CD4-positive, alpha-beta T cell (primary cell): ENCODE data around the gene IGSF8. TPM values are rescaled to one million over a fixed set of nuclear protein-coding genes. Genes with fewer than 3 reads are reported as not detected.

Experiments used
- ATAC-seq: fragments of 200-7000 bp; cut with Tn5 transposase; one replicate; pipeline ENCODE4 v1.10.0; 2022; ENCODE audit warnings: mild to moderate bottlenecking; ENCODE audit not compliant: poor library complexity
- CTCF ChIA-PET: fragments of 350-600 bp; sonication (Branson Sonifier 250); formaldehyde crosslinking; loops from one replicate; lab custom pipeline; 2021; ENCODE audit warnings: antibody characterized with exemption, inconsistent platforms; lab: Charles Lee
- POLR2A ChIA-PET: fragments of 350-600 bp; sonication (Branson Sonifier 250); formaldehyde crosslinking; loops from one replicate; lab custom pipeline; 2021; ENCODE audit warnings: antibody characterized with exemption, inconsistent platforms; lab: Charles Lee
- DNase-seq, 14 experiments: peaks; one replicate each; pipeline ENCODE4 v3.0.0-alpha.2; 2013 to 2020; ENCODE audit warnings: mixed read lengths in 2 of 14
- H3K27ac ChIP-seq, 2 donors: one replicate each; pipeline versions ENCODE4 v1.5.1 to v1.7.0; 2013; ENCODE audit warnings: low read length in 2 of 2, low read depth in 1 of 2, mild to moderate bottlenecking in 1 of 2
- H3K27me3 ChIP-seq, 2 experiments: 1 replicate in 1 of 2; 2 replicates in 1 of 2; pipeline versions ENCODE4 v1.6.1 to v1.7.0; 2013; ENCODE audit warnings: low read length in 2 of 2, control low read depth in 1 of 2, mild to moderate bottlenecking in 1 of 2, moderate library complexity in 1 of 2; ENCODE audit not compliant: insufficient read depth in 2 of 2, control insufficient read depth in 1 of 2
- H3K36me3 ChIP-seq: one replicate; pipeline ENCODE4 v1.6.1; 2013; ENCODE audit warnings: low read length, control low read depth; ENCODE audit not compliant: insufficient read depth
- H3K4me1 ChIP-seq: one replicate; pipeline ENCODE4 v1.6.1; 2013; ENCODE audit warnings: low read length, control low read depth; ENCODE audit not compliant: insufficient read depth
- H3K4me3 ChIP-seq: one replicate; pipeline ENCODE4 v1.5.1; 2013; ENCODE audit warnings: mild to moderate bottlenecking, low read length, moderate library complexity
- H3K9me3 ChIP-seq, 2 experiments: 1 replicate in 1 of 2; 2 replicates in 1 of 2; pipeline versions ENCODE4 v1.6.1 to v1.7.0; 2013; ENCODE audit warnings: low read length in 2 of 2, mild to moderate bottlenecking in 2 of 2, control low read depth in 1 of 2, moderate library complexity in 1 of 2; ENCODE audit not compliant: control insufficient read depth in 1 of 2, insufficient read depth in 1 of 2
- H3K27ac Mint-ChIP-seq: one replicate; pipeline ENCODE4 v1.8.0; 2020; ENCODE audit warnings: mixed read lengths
- H3K27me3 Mint-ChIP-seq: one replicate; pipeline ENCODE4 v1.8.0; 2021; ENCODE audit warnings: mixed read lengths
- H3K36me3 Mint-ChIP-seq: one replicate; pipeline ENCODE4 v1.8.0; 2021; ENCODE audit warnings: low read depth, mixed read lengths
- H3K4me1 Mint-ChIP-seq: one replicate; pipeline ENCODE4 v1.8.0; 2021; ENCODE audit warnings: low read depth, mixed read lengths
- H3K4me3 Mint-ChIP-seq: one replicate; pipeline ENCODE4 v1.8.0; 2020; ENCODE audit warnings: mild to moderate bottlenecking, mixed read lengths
- H3K9me3 Mint-ChIP-seq: one replicate; pipeline ENCODE4 v1.8.0; 2020; ENCODE audit warnings: mixed read lengths
- CTCF ChIP-seq: fragments of 200-600 bp; IDR thresholded peaks from one replicate; pipeline ENCODE4 v1.8.0; 2022; ENCODE audit warnings: antibody characterized with exemption, mild to moderate bottlenecking
- intact Hi-C, 2 experiments: fragments of 100-400 bp; cut with DNase I in 1 of 2; cut with micrococcal nuclease in 1 of 2; formaldehyde crosslinking; loops; one replicate each; pipeline versions ENCODE4 v1.15.1 to v1.9.0; 2023 to 2025; cut with DNase I, micrococcal nuclease
- total RNA-seq, 174 experiments: library from RNA in 2 of 174; stranded (reverse) in 2 of 174; gene quantifications; one replicate each; pipeline ENCODE4 v1.2.3 and lab custom pipeline; 2021 to 2026

The IGSF8 gene
- total RNA-seq, 2 experiments from 2014 or later = 33.1 to 33.7 TPM

DNA sequence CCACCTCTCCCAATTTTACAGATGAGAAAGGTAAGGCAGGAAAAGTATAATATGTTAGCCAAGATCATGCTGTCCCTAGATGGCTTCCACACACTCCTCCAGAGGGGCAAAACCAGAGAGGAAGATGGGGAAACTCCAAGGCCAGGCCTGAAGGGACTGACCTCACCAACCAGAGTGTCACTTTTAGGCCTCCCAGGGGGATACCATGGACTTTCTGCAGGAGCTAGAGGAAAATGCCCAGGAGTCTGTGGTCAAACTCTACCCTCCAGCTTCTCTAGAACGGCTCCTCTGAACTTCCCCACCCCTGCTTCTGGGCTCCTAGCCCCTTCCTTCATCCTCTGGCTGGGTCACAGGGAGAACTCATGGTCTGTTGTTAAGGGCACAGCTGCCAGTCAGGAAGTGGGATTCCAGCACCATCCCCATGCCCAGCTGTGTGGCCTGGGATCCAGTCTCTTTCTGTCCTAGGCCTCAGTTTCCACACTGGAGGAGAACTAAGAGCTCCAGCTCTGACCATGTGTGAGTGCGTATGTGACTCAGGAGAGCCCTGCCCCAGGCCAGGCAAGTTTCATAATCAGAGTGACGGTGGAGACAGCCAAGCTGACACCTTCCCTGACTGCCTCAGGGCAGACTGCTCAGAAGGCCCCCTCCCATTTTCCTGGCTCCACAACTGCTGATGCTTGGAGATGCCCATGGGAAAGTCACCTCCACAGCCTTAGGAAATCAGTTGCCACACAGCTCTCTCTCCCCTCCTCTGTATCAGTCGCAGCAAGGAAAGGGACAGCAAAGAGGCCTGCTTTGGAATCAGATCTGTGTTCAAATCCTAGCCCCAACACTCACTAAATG lies 1.9 kb downstream of the IGSF8 start:
- H3K9me3 ChIP-seq = no peaks in the 10 kb centered on the region
- Mint-ChIP-seq H3K27ac (peak overlapping the region; percentile 88), H3K9me3 (no peaks in the 10 kb centered on the region), H3K27me3 (no peaks in the 10 kb centered on the region), H3K36me3 (peaks cover 59% of the 10 kb centered on the region), H3K4me1 (peaks cover 63% of the 10 kb centered on the region), H3K4me3 (peak overlapping the region; percentile 91)
- no peaks in the 10 kb centered on the region for H3K27me3 ChIP-seq
- ChIA-PET CTCF (interaction anchor here (0.5 to 4.7 kb wide), 2 partner anchors 11 to 942 kb away, joined by 3 to 33 read pairs; partner anchors contain the start of gene TSTD1), POLR2A (interaction anchor here (0.7 to 3.6 kb wide), 5 partner anchors 10 to 18 kb away, joined by 3 to 23 read pairs (median 3); no protein-coding TSS in a partner anchor)
- DNase-seq (peak in 2 of 14 experiments; percentile 45 to 60), ATAC-seq (no peak)
- H3K27ac ChIP-seq = no peak overlapping the region
- TF ChIP-seq CTCF = no peak
- peak overlapping the region; percentile 91 for H3K4me3 ChIP-seq
- intact Hi-C loops = loop anchor here in 1 of 2 experiments (5.0 kb wide), 6 partner anchors 64 to 1301 kb away; partner anchors contain the start of genes COPA, DUSP23, NCSTN and PEA15
- peaks cover 72% of the 10 kb centered on the region for H3K4me1 ChIP-seq
- H3K36me3 ChIP-seq = peaks cover 38% of the 10 kb centered on the region

- intact Hi-C loops = loop anchor here in 1 of 2 experiments (5.0 kb wide), 6 partner anchors 63 to 1302 kb away; partner anchors contain the start of genes COPA, DUSP23, NCSTN and PEA15
- peaks cover 62% of the 10 kb centered on the region for H3K4me1 ChIP-seq
- no peak overlapping the region for H3K27ac ChIP-seq
- no peak for ATAC-seq
- no peaks in the 10 kb centered on the region for H3K27me3 ChIP-seq
- Mint-ChIP-seq H3K4me3 (peak overlapping the region; percentile 74), H3K36me3 (peaks cover 68% of the 10 kb centered on the region), H3K27me3 (no peaks in the 10 kb centered on the region), H3K4me1 (peaks cover 57% of the 10 kb centered on the region), H3K9me3 (no peaks in the 10 kb centered on the region), H3K27ac (peak overlapping the region; percentile 88)
- H3K9me3 ChIP-seq = no peaks in the 10 kb centered on the region
- H3K36me3 ChIP-seq = peaks cover 48% of the 10 kb centered on the region
- H3K4me3 ChIP-seq = no peak overlapping the region
- ChIA-PET POLR2A (interaction anchor here (0.9 to 3.6 kb wide), 4 partner anchors 9 to 17 kb away, joined by 3 to 23 read pairs (median 4); no protein-coding TSS in a partner anchor), CTCF (interaction anchor here (4.7 kb wide), 1 partner anchor 10 kb away, joined by 33 read pairs; no protein-coding TSS in a partner anchor)
- TF ChIP-seq CTCF = no peak
- no peak for DNase-seq
Measured at GRCh38 chr1:160095382-160096105, 2.9 kb downstream of the IGSF8 start.

DNA sequence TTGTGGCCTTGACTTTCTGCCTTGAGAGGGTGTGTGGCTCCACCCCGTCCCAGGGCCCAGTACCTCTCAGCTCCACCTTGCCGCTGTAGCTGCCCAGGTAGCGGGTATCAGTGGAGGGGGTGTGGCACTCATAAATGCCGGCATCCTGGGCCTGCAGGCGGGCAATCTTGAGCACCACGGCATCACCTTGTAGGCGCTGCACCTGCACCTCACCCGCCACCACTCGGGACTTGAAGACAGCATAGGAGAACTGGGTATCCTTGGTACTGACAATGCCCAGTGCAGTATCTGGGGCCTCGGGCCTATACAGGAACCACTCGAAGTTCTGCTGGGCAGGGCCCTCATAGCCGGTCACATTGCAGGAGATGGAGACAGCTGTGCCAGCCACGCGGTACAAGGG lies 3.6 kb downstream of the IGSF8 start:
- peaks cover 76% of the 10 kb centered on the region for H3K36me3 Mint-ChIP-seq
- no peaks in the 10 kb centered on the region for H3K9me3 Mint-ChIP-seq
- ChIA-PET POLR2A (no interaction called here), CTCF (interaction anchor here (4.7 kb wide), 1 partner anchor 9 kb away, joined by 33 read pairs; no protein-coding TSS in a partner anchor)
- Histone ChIP-seq H3K27me3 (no peaks in the 10 kb centered on the region), H3K4me3 (no peak overlapping the region), H3K27ac (no peak overlapping the region), H3K4me1 (peaks cover 57% of the 10 kb centered on the region), H3K9me3 (no peaks in the 10 kb centered on the region), H3K36me3 (peaks cover 55% of the 10 kb centered on the region)
- DNase-seq (no peak), ATAC-seq (no peak)
- no peak for TF ChIP-seq CTCF
- H3K4me1 Mint-ChIP-seq = peaks cover 52% of the 10 kb centered on the region
- H3K27me3 Mint-ChIP-seq = no peaks in the 10 kb centered on the region
- no peak overlapping the region for H3K4me3 Mint-ChIP-seq
- H3K27ac Mint-ChIP-seq = no peak overlapping the region
- intact Hi-C loops = loop anchor here in 1 of 2 experiments (5.0 kb wide), 6 partner anchors 63 to 1302 kb away; partner anchors contain the start of genes COPA, DUSP23, NCSTN and PEA15
